ENCODE data around the gene COL5A2.

DNA sequence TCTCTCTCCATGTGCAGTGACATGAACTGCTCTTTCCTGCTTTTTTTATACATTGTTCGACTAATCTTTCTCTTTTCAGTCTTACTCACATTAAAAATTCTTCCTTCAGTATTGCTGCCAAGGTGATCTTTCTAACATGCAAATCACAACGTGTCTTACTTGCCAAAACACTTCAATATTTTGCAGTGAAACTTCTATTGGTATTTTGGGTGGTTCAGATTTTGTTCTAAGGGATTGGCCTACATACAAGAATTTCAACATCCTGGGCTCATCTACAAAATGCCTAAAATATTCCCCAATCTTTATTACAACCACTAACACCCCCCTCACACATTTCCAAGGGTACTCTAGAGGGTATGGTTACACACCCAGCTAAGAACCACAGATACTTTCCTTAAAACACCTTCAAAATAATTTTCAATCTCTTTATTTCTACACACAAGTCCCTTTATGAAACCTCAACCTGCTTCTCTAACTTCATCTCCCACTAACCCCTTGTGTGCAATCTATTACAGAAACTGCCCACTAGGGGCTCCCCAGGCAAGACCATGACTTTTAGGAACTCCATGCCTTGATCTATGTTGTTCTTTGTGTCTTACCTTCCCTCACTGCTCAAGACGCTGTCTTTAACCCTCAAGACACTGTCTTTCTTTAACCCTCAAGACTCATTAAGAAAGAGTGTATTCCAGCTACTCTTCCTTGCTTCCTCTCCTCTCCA lies 154.5 kb downstream of the COL5A2 start:
- TF ChIP-seq EZH2 (IDR thresholded peaks at IDR 0.05; ENCODE audit: insufficient read depth, poor library complexity, severe bottlenecking) (no peak), EZH2phosphoT487 (IDR thresholded peaks at IDR 0.05; ENCODE audit: insufficient read depth, low read depth) (no peak)
